ENCODE data around the gene DNAH17. TPM values are rescaled to one million over a fixed set of nuclear protein-coding genes. Genes with fewer than 3 reads are reported as not detected.

DNAH17 gene
- total and polyA plus RNA-seq, 2 of the 8 experiments (the other 6 are each of a cell fraction or from before 2014, with no cell fraction given), result 0.14 to 0.67 TPM

Small RNA genes lying within 50 kb of the gene (small RNA-seq; reads per million reads assigned to genes)
- gene RF00415 (ENCODE audit: insufficient read depth) (not detected), gene RN7SL454P (ENCODE audit: insufficient read depth) (not detected)

Other genes starting within 250 kb of the DNAH17 start
- gene SOCS3, start 217.3 kb downstream of the DNAH17 start, total RNA-seq (2021; fragmentation: NEBNext Ultra II Directional; extraction: Animal tissue kit (Norgen Biotek cat#: 25700)), result 47.9 and 49.4 TPM in 2 replicates
- 10.1 and 15.2 TPM in 2 replicates for gene SOCS3, start 217.3 kb downstream of the DNAH17 start, polyA plus RNA-seq (2011; rRNA removed)
- 56.7 and 60.0 TPM in 2 replicates for gene PGS1, start 198.7 kb downstream of the DNAH17 start, total RNA-seq (2021; fragmentation: NEBNext Ultra II Directional; extraction: Animal tissue kit (Norgen Biotek cat#: 25700))
- gene PGS1, start 198.7 kb downstream of the DNAH17 start, polyA plus RNA-seq (2011; rRNA removed), result 46.7 and 69.3 TPM in 2 replicates
- gene CYTH1, start 204.9 kb upstream of the DNAH17 start, total RNA-seq (2021; fragmentation: NEBNext Ultra II Directional; extraction: Animal tissue kit (Norgen Biotek cat#: 25700)), result 14.7 and 14.8 TPM in 2 replicates
- 12.8 and 13.8 TPM in 2 replicates for gene CYTH1, start 204.9 kb upstream of the DNAH17 start, polyA plus RNA-seq (2011; rRNA removed)